IPS-15b (cell line): ENCODE results near the gene RPL3.

Experiments
- H3K27me3 ChIP-seq: one replicate; pipeline ENCODE4 v1.6.1; 2013; ENCODE audit warnings: low read length; ENCODE audit not compliant: control insufficient read depth, insufficient read depth
- H3K36me3 ChIP-seq: one replicate; pipeline ENCODE4 v1.6.1; 2013; ENCODE audit warnings: low read length; ENCODE audit not compliant: control insufficient read depth, insufficient read depth
- H3K4me1 ChIP-seq: one replicate; pipeline ENCODE4 v1.6.1; 2013; ENCODE audit warnings: mild to moderate bottlenecking, low read length; ENCODE audit not compliant: control insufficient read depth, insufficient read depth
- H3K4me3 ChIP-seq: one replicate; pipeline ENCODE4 v1.5.1; 2013; ENCODE audit warnings: low read depth, low read length
- H3K9ac ChIP-seq: one replicate; pipeline ENCODE4 v1.6.1; 2013; ENCODE audit warnings: low read depth, mild to moderate bottlenecking, low read length
- H3K9me3 ChIP-seq: one replicate; pipeline ENCODE4 v1.6.1; 2013; ENCODE audit warnings: mild to moderate bottlenecking, low read length; ENCODE audit not compliant: control insufficient read depth, insufficient read depth

RPL3 gene

GRCh38 chr22:39269095-39269790 lies 50.2 kb downstream of the RPL3 start:
- H3K9me3 ChIP-seq: no peaks in the 10 kb centered on the region
- no peaks in the 10 kb centered on the region for H3K36me3 ChIP-seq
- no peak overlapping the region for H3K4me3 ChIP-seq
- H3K9ac ChIP-seq: no peak overlapping the region
- no peaks in the 10 kb centered on the region for H3K27me3 ChIP-seq
- H3K4me1 ChIP-seq: no peaks in the 10 kb centered on the region

GRCh38 chr22:39268645-39269044 lies 50.8 kb downstream of the RPL3 start:
- Histone ChIP-seq H3K9me3 (no peaks in the 10 kb centered on the region), H3K4me1 (no peaks in the 10 kb centered on the region), H3K9ac (no peak overlapping the region), H3K27me3 (no peaks in the 10 kb centered on the region), H3K4me3 (no peak overlapping the region), H3K36me3 (no peaks in the 10 kb centered on the region)

- Histone ChIP-seq H3K4me3 (no peak overlapping the region), H3K36me3 (no peaks in the 10 kb centered on the region), H3K27me3 (no peaks in the 10 kb centered on the region), H3K9ac (no peak overlapping the region), H3K9me3 (no peaks in the 10 kb centered on the region), H3K4me1 (no peaks in the 10 kb centered on the region)
These were observed 51.4 kb downstream of the RPL3 start for GRCh38 chr22:39267974-39268373.

- no peaks in the 10 kb centered on the region for H3K27me3 ChIP-seq
- no peaks in the 10 kb centered on the region for H3K4me1 ChIP-seq
- no peak overlapping the region for H3K4me3 ChIP-seq
- H3K9ac ChIP-seq: no peak overlapping the region
- H3K36me3 ChIP-seq: no peaks in the 10 kb centered on the region
- H3K9me3 ChIP-seq: no peaks in the 10 kb centered on the region
These were observed 52.9 kb downstream of the RPL3 start for GRCh38 chr22:39266398-39267030.

- H3K4me1 ChIP-seq: no peaks in the 10 kb centered on the region
- no peak overlapping the region for H3K9ac ChIP-seq
- H3K27me3 ChIP-seq: no peaks in the 10 kb centered on the region
- H3K4me3 ChIP-seq: no peak overlapping the region
- no peaks in the 10 kb centered on the region for H3K9me3 ChIP-seq
- H3K36me3 ChIP-seq: no peaks in the 10 kb centered on the region
These were observed 54.1 kb downstream of the RPL3 start for GRCh38 chr22:39265143-39265886.

- Histone ChIP-seq H3K9me3 (no peaks in the 10 kb centered on the region), H3K4me3 (no peak overlapping the region), H3K9ac (no peak overlapping the region), H3K36me3 (no peaks in the 10 kb centered on the region), H3K4me1 (no peaks in the 10 kb centered on the region), H3K27me3 (no peaks in the 10 kb centered on the region)
These were observed 54.9 kb downstream of the RPL3 start for GRCh38 chr22:39264349-39265038.

DNA sequence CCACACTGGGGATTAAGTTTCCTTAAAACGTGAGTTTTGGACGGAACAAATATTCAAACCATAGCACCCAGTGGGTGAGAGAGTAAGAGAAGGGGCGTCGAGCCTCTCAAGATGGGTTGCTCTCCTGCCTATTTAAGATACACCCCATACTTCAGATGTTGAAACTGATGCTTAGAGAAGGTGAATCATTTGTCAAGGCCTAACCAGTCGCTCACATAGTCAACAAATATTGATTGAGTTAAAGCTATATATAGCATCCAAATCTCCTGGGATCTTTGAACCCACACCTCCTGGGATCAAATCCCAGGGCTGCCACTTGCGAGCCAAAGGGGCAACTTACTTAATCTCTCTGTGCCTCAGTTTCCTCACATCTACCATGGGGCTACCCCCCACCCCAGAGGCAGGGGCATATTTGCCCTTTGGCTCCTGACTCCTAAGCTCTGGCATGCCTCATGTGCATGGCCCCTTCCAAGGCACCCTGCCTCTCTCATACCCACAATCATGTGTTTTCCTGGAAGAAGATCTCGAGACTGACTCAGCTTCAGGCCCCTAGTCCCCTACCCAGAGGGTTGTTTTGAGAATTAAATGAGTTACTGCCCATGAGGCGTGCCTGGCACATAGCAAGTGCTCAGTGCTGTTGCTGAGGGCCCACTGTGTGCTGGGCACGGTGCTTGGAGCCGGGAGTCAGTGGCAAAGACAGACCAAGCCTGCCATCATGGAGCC lies 55.6 kb downstream of the RPL3 start:
- no peaks in the 10 kb centered on the region for H3K9me3 ChIP-seq
- no peak overlapping the region for H3K4me3 ChIP-seq
- no peak overlapping the region for H3K9ac ChIP-seq
- no peaks in the 10 kb centered on the region for H3K4me1 ChIP-seq
- no peaks in the 10 kb centered on the region for H3K36me3 ChIP-seq
- no peaks in the 10 kb centered on the region for H3K27me3 ChIP-seq
